ENCODE results near the gene ATP5PO. TPM values are rescaled to one million over a fixed set of nuclear protein-coding genes. Genes with fewer than 3 reads are reported as not detected.

Gene ATP5PO
- total and polyA plus RNA-seq, 2 donors (not counting 1 experiment from before 2014, with no cell fraction given), result 123 to 139 TPM

DNA sequence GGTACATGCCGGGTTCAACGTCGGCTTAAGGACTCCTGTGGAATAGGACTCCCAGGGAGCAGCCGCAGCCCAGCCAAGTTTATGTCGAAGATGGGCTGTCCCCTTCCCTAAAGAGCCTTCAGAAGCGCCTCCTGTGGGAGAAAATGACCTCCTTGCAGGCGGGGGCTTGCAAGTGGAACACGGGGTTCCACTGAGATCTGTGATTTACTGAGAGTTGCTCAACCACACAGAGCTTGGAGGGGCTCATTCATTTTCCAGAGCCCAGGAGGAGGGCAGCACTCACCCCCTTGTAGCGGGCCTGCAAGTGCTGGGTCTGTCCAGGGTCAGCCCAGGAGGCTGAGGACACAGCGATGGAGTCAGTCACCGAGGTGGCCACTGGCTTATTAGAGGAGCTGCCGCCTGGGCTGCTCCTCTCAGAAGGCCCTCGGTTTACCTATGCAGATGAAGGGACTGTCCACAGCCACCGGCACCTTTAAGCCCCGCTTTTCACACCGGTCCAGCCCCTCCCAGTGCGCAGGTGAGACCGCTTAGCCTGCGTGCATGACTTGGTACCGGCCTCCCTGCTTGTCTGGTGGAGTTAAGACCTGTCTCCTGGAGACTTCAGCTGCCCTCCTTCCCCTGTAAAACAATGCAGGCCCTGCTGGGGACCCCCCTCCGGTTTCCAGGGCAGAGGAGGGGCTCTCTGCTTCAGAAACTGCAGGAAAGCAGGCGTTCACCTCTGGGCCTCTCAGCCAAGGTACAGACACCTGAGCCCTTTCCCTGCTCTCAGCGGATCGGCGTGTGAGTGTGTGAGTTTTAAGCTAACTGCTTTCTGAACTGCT, 57.5 kb downstream of the ATP5PO start:
- intact Hi-C loops (cut with micrococcal nuclease), result no loop called here
- H2AFZ ChIP-seq (ENCODE audit: insufficient read depth, low read depth, low read length, poor library complexity, severe bottlenecking), result no peak overlapping the region
- TF ChIP-seq, protein P1, sequence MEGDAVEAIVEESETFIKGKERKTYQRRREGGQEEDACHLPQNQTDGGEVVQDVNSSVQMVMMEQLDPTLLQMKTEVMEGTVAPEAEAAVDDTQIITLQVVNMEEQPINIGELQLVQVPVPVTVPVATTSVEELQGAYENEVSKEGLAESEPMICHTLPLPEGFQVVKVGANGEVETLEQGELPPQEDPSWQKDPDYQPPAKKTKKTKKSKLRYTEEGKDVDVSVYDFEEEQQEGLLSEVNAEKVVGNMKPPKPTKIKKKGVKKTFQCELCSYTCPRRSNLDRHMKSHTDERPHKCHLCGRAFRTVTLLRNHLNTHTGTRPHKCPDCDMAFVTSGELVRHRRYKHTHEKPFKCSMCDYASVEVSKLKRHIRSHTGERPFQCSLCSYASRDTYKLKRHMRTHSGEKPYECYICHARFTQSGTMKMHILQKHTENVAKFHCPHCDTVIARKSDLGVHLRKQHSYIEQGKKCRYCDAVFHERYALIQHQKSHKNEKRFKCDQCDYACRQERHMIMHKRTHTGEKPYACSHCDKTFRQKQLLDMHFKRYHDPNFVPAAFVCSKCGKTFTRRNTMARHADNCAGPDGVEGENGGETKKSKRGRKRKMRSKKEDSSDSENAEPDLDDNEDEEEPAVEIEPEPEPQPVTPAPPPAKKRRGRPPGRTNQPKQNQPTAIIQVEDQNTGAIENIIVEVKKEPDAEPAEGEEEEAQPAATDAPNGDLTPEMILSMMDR (IDR thresholded peaks at IDR 0.05), result no peak
- TF ChIP-seq EZH2 (IDR thresholded peaks at IDR 0.05; ENCODE audit: borderline replicate concordance, insufficient read depth, low read depth, low read length, poor library complexity, severe bottlenecking), result no peak
- H3K9me3 ChIP-seq (ENCODE audit: control extremely low read depth in 1 of 3, control insufficient read depth in 2 of 3, insufficient read depth in 1 of 3, low read length in 2 of 3), result no peaks in the 10 kb centered on the region
- no peak overlapping the region for H3K4me3 ChIP-seq (ENCODE audit: control extremely low read depth in 1 of 5, extremely low read depth in 1 of 5, insufficient read depth in 1 of 5, low read depth in 2 of 5, low read length in 4 of 5)
- Mint-ChIP-seq H3K4me3 (no peak overlapping the region), H3K27ac (no peak overlapping the region), H3K27me3 (peaks cover 14% of the 10 kb centered on the region), H3K4me1 (no peaks in the 10 kb centered on the region), H3K9me3 (ENCODE audit: insufficient read depth) (no peaks in the 10 kb centered on the region)
- ATAC-seq (ENCODE audit: low read depth) (no peak), DNase-seq (no peak)
- H4K20me1 ChIP-seq (ENCODE audit: control insufficient read depth, insufficient read depth, low read length, poor library complexity, severe bottlenecking), result no peaks in the 10 kb centered on the region
- 88% methylated on average over 21 of the region's 25 CpGs for WGBS (ENCODE audit: insufficient coverage)
- POLR2A ChIA-PET, result no interaction called here
- H3K4me1 ChIP-seq (ENCODE audit: control insufficient read depth in 2 of 2, insufficient read depth in 2 of 2, low read length in 2 of 2), result no peaks in the 10 kb centered on the region
- H3K4me2 ChIP-seq (replicated peaks; ENCODE audit: low read depth, low read length, poor library complexity, severe bottlenecking), result no peak overlapping the region
- no peaks in the 10 kb centered on the region for H3K79me2 ChIP-seq (ENCODE audit: control insufficient read depth, insufficient read depth, low read length)
- no peaks in the 10 kb centered on the region for H3K27me3 ChIP-seq (replicated peaks in 1 of 4; ENCODE audit: control extremely low read depth in 1 of 4, control insufficient read depth in 3 of 4, insufficient read depth in 4 of 4, low read length in 3 of 4)
- no peak overlapping the region for H3K27ac ChIP-seq (ENCODE audit: low read length in 2 of 2)
- H3K36me3 ChIP-seq (replicated peaks in 1 of 2; ENCODE audit: control extremely low read depth in 1 of 2, control insufficient read depth in 1 of 2, extremely low read depth in 1 of 2, insufficient read depth in 2 of 2, low read length in 1 of 2), result no peaks in the 10 kb centered on the region
- CTCF ChIA-PET, result no interaction called here
- no peak overlapping the region for H3K9ac ChIP-seq (ENCODE audit: low read length)

DNA sequence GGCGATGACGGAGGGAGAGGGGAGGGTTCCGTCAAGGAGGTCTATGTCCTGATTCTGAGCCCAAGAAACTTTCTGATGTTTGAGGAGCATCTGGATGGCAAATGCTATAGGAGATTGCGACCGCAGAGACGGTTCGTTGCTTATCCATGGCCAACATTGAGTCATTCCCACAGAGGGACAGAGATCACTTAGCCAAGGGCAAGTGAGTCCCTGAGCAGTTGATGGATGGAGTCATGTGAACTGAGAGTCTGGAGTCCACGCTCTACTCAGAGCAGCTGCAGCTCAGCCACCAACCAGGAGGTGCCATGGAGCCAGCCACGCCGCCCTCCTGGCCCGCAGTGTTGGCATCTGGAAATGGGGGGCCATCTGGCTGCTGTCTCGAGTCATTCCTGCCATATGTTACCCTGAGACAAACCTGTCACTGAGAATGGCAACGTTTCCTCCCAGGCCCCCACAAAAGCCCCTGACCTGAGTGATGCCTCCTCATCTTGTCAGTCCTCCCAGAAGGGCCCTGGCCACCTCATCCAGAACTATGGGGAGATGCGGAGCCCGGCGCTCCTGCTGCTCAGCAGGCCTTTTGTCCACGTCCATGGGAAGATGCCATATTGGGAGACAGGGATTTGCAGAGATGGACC, 58.6 kb downstream of the ATP5PO start:
- Histone ChIP-seq H3K27me3 (replicated peaks in 1 of 4; ENCODE audit: control extremely low read depth in 1 of 4, control insufficient read depth in 3 of 4, insufficient read depth in 4 of 4, low read length in 3 of 4) (no peaks in the 10 kb centered on the region), H2AFZ (ENCODE audit: insufficient read depth, low read depth, low read length, poor library complexity, severe bottlenecking) (no peak overlapping the region), H3K9ac (ENCODE audit: low read length) (no peak overlapping the region), H4K20me1 (ENCODE audit: control insufficient read depth, insufficient read depth, low read length, poor library complexity, severe bottlenecking) (no peaks in the 10 kb centered on the region), H3K9me3 (ENCODE audit: control extremely low read depth in 1 of 3, control insufficient read depth in 2 of 3, insufficient read depth in 1 of 3, low read length in 2 of 3) (no peaks in the 10 kb centered on the region), H3K4me2 (replicated peaks; ENCODE audit: low read depth, low read length, poor library complexity, severe bottlenecking) (no peak overlapping the region), H3K79me2 (ENCODE audit: control insufficient read depth, insufficient read depth, low read length) (no peaks in the 10 kb centered on the region), H3K4me3 (ENCODE audit: control extremely low read depth in 1 of 5, extremely low read depth in 1 of 5, insufficient read depth in 1 of 5, low read depth in 2 of 5, low read length in 4 of 5) (no peak overlapping the region), H3K27ac (ENCODE audit: low read length in 2 of 2) (no peak overlapping the region), H3K4me1 (ENCODE audit: control insufficient read depth in 2 of 2, insufficient read depth in 2 of 2, low read length in 2 of 2) (no peaks in the 10 kb centered on the region), H3K36me3 (replicated peaks in 1 of 2; ENCODE audit: control extremely low read depth in 1 of 2, control insufficient read depth in 1 of 2, extremely low read depth in 1 of 2, insufficient read depth in 2 of 2, low read length in 1 of 2) (no peaks in the 10 kb centered on the region)
- intact Hi-C loops (cut with micrococcal nuclease), result no loop called here
- ATAC-seq (ENCODE audit: low read depth) (no peak), DNase-seq (no peak)
- no peak overlapping the region for H3K4me3 Mint-ChIP-seq
- H3K27me3 Mint-ChIP-seq, result peaks cover 14% of the 10 kb centered on the region
- ChIA-PET CTCF (no interaction called here), POLR2A (no interaction called here)
- TF ChIP-seq, protein P1 (IDR thresholded peaks at IDR 0.05), result no peak
- no peak for TF ChIP-seq EZH2 (IDR thresholded peaks at IDR 0.05; ENCODE audit: borderline replicate concordance, insufficient read depth, low read depth, low read length, poor library complexity, severe bottlenecking)
- 93% methylated on average over 16 of the region's 17 CpGs for WGBS (ENCODE audit: insufficient coverage)
- no peaks in the 10 kb centered on the region for H3K4me1 Mint-ChIP-seq
- no peaks in the 10 kb centered on the region for H3K9me3 Mint-ChIP-seq (ENCODE audit: insufficient read depth)
- no peak overlapping the region for H3K27ac Mint-ChIP-seq

All from B cell (primary cell).